DND-41 (cell line): ENCODE results near the gene HGFAC.

Experiments used
- EZH2 ChIP-seq: IDR thresholded peaks from 3 replicates; pipeline ENCODE4 v1.6.1; 2012; ENCODE audit warnings: borderline replicate concordance, low read depth, mild to moderate bottlenecking, moderate library complexity, low read length, inconsistent platforms; ENCODE audit not compliant: severe bottlenecking
- TF ChIP-seq, protein P1 (sequence below): IDR thresholded peaks from 2 replicates; pipeline ENCODE4 v1.5.1; 2012; ENCODE audit warnings: borderline replicate concordance, low read length, moderate library complexity, mild to moderate bottlenecking; ENCODE audit not compliant: poor library complexity, severe bottlenecking; ENCODE audit errors: extremely low read depth

- TF ChIP-seq, protein P1, sequence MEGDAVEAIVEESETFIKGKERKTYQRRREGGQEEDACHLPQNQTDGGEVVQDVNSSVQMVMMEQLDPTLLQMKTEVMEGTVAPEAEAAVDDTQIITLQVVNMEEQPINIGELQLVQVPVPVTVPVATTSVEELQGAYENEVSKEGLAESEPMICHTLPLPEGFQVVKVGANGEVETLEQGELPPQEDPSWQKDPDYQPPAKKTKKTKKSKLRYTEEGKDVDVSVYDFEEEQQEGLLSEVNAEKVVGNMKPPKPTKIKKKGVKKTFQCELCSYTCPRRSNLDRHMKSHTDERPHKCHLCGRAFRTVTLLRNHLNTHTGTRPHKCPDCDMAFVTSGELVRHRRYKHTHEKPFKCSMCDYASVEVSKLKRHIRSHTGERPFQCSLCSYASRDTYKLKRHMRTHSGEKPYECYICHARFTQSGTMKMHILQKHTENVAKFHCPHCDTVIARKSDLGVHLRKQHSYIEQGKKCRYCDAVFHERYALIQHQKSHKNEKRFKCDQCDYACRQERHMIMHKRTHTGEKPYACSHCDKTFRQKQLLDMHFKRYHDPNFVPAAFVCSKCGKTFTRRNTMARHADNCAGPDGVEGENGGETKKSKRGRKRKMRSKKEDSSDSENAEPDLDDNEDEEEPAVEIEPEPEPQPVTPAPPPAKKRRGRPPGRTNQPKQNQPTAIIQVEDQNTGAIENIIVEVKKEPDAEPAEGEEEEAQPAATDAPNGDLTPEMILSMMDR = peak; percentile 98
- TF ChIP-seq EZH2 = no peak
These were observed 38.9 kb downstream of the HGFAC start for GRCh38 chr4:3480528-3481112.
